Mesenchymal stem cell (in vitro differentiated cells and primary cell): ENCODE measurements around the gene NIN.

Source experiments
- DNase-seq: peaks from one replicate; pipeline ENCODE4 v3.0.0-alpha.2; 2013
- H2AFZ ChIP-seq: one replicate; pipeline ENCODE4 v1.6.1; 2013; ENCODE audit warnings: low read depth, mild to moderate bottlenecking, control low read depth, inconsistent platforms, low read length, moderate library complexity
- H2AK5ac ChIP-seq: 2 replicates; pipeline ENCODE4 v1.6.1; 2013; ENCODE audit warnings: low read length, moderate library complexity, mild to moderate bottlenecking, inconsistent platforms; ENCODE audit not compliant: severe bottlenecking
- H2BK120ac ChIP-seq: one replicate; pipeline ENCODE4 v1.6.1; 2013; ENCODE audit warnings: low read depth, mild to moderate bottlenecking, inconsistent platforms, low read length, moderate library complexity
- H2BK12ac ChIP-seq, 2 experiments: one replicate each; pipeline ENCODE4 v1.6.1; 2013; ENCODE audit warnings: inconsistent platforms in 2 of 2, low read length in 2 of 2, mild to moderate bottlenecking in 2 of 2, moderate library complexity in 2 of 2, control low read depth in 1 of 2
- H2BK15ac ChIP-seq: one replicate; pipeline ENCODE4 v1.6.1; 2013; ENCODE audit warnings: mild to moderate bottlenecking, low read depth, inconsistent platforms; ENCODE audit not compliant: poor library complexity, severe bottlenecking
- H2BK5ac ChIP-seq: 2 replicates; pipeline ENCODE4 v1.6.1; 2013; ENCODE audit warnings: low read depth, mild to moderate bottlenecking, low read length, control low read depth, inconsistent platforms; ENCODE audit not compliant: poor library complexity, severe bottlenecking
- H3K14ac ChIP-seq, 2 experiments: one replicate each; pipeline ENCODE4 v1.6.1; 2013; ENCODE audit warnings: inconsistent platforms in 2 of 2, low read length in 2 of 2, control low read depth in 1 of 2, mild to moderate bottlenecking in 1 of 2, moderate library complexity in 1 of 2
- H3K18ac ChIP-seq, 2 experiments: one replicate each; pipeline ENCODE4 v1.6.1; 2013; ENCODE audit warnings: inconsistent platforms in 2 of 2, low read length in 2 of 2, control low read depth in 1 of 2, low read depth in 1 of 2, mild to moderate bottlenecking in 1 of 2
- H3K23ac ChIP-seq, 2 experiments: one replicate each; pipeline ENCODE4 v1.6.1; 2013; ENCODE audit warnings: inconsistent platforms in 2 of 2, low read length in 2 of 2, mild to moderate bottlenecking in 2 of 2, moderate library complexity in 2 of 2, control low read depth in 1 of 2
- H3K27ac ChIP-seq: 2 replicates; pipeline ENCODE4 v1.5.1; 2013; ENCODE audit warnings: mild to moderate bottlenecking, moderate library complexity, low read length, control low read depth, inconsistent platforms; ENCODE audit not compliant: poor library complexity, severe bottlenecking
- H3K27me3 ChIP-seq, 2 experiments: 2 replicates each; pipeline versions ENCODE4 v1.6.1 to v1.7.0; 2013; ENCODE audit warnings: low read length in 2 of 2, mild to moderate bottlenecking in 2 of 2, moderate library complexity in 2 of 2, control low read depth in 1 of 2, inconsistent platforms in 1 of 2; ENCODE audit not compliant: control insufficient read depth in 1 of 2, insufficient read depth in 1 of 2
- H3K36me3 ChIP-seq, 2 experiments: 2 replicates each; pipeline versions ENCODE4 v1.6.1 to v1.7.0; 2013; ENCODE audit warnings: low read length in 2 of 2, control low read depth in 1 of 2, inconsistent platforms in 1 of 2, low read depth in 1 of 2, mild to moderate bottlenecking in 1 of 2; ENCODE audit not compliant: insufficient read depth in 2 of 2, control insufficient read depth in 1 of 2
- H3K4ac ChIP-seq, 2 experiments: one replicate each; pipeline ENCODE4 v1.6.1; 2013; ENCODE audit warnings: inconsistent platforms in 2 of 2, low read length in 2 of 2, mild to moderate bottlenecking in 2 of 2, moderate library complexity in 2 of 2, control low read depth in 1 of 2, low read depth in 1 of 2
- H3K4me1 ChIP-seq: 2 replicates; pipeline ENCODE4 v1.6.1; 2013; ENCODE audit warnings: low read depth, low read length, control low read depth; ENCODE audit not compliant: control insufficient read depth, insufficient read depth
- H3K4me2 ChIP-seq: 2 replicates; pipeline ENCODE4 v1.6.1; 2013; ENCODE audit warnings: low read length, mild to moderate bottlenecking, inconsistent platforms; ENCODE audit not compliant: poor library complexity, severe bottlenecking
- H3K4me3 ChIP-seq, 2 experiments: 2 replicates each; pipeline versions ENCODE4 v1.5.1 to v1.7.0; 2013; ENCODE audit warnings: low read length in 2 of 2, mild to moderate bottlenecking in 2 of 2, control low read depth in 1 of 2, low read depth in 1 of 2; ENCODE audit not compliant: insufficient read depth in 1 of 2
- H3K79me1 ChIP-seq: replicated peaks from 2 replicates; pipeline ENCODE4 v1.6.1; 2013; ENCODE audit warnings: mild to moderate bottlenecking, control low read depth, low read length, inconsistent platforms; ENCODE audit not compliant: poor library complexity, severe bottlenecking
- H3K9ac ChIP-seq: 2 replicates; pipeline ENCODE4 v1.7.0; 2013; ENCODE audit warnings: mild to moderate bottlenecking, low read length, moderate library complexity
- H3K9me3 ChIP-seq: 2 replicates; pipeline ENCODE4 v1.7.0; 2013; ENCODE audit warnings: mild to moderate bottlenecking, low read length; ENCODE audit not compliant: control insufficient read depth
- H4K8ac ChIP-seq: one replicate; pipeline ENCODE4 v1.6.1; 2013; ENCODE audit warnings: inconsistent platforms, mild to moderate bottlenecking, low read length, moderate library complexity
- H4K91ac ChIP-seq: one replicate; pipeline ENCODE4 v1.6.1; 2013; ENCODE audit warnings: mild to moderate bottlenecking, low read length, inconsistent platforms
- WGBS: methylation state at CpG from one replicate; pipeline ENCODE4 v1.1.7; 2013; ENCODE audit warnings: mixed read lengths; 5-methylcytosine and 5-hydroxymethylcytosine counted together

NIN gene

GRCh38 chr14:50830044-50830931 lies 674 bp downstream of the NIN start:
- H2BK15ac ChIP-seq: peak overlapping the region; percentile 99
- H3K9ac ChIP-seq: peak overlapping the region; percentile 78
- peak overlapping the region; percentile 87 to 92 for H3K4me3 ChIP-seq
- no peaks in the 10 kb centered on the region for H3K27me3 ChIP-seq
- H3K4ac ChIP-seq: peak overlapping the region; percentile 77 to 86
- H3K23ac ChIP-seq: peak overlapping the region in 1 of 2 experiments; percentile 53
- peaks cover 2% of the 10 kb centered on the region for H3K4me1 ChIP-seq
- DNase-seq: peak; percentile 67
- H3K4me2 ChIP-seq: peak overlapping the region; percentile 93
- H3K36me3 ChIP-seq: peaks cover 0 to 6% of the 10 kb centered on the region in 2 experiments
- peak overlapping the region; percentile 81 for H2AFZ ChIP-seq
- H3K9me3 ChIP-seq: no peaks in the 10 kb centered on the region
- H2AK5ac ChIP-seq: no peak overlapping the region
- H3K27ac ChIP-seq: no peak overlapping the region
- peak overlapping the region in 1 of 2 experiments; percentile 83 for H2BK12ac ChIP-seq
- H3K79me1 ChIP-seq: peaks cover 15% of the 10 kb centered on the region
- peak overlapping the region; percentile 67 for H2BK120ac ChIP-seq
- peak overlapping the region; percentile 87 for H2BK5ac ChIP-seq
- peak overlapping the region; percentile 75 to 89 for H3K18ac ChIP-seq
- H4K8ac ChIP-seq: peak overlapping the region; percentile 67
- under 1% methylated on average over 71 of the region's 93 CpGs for WGBS
- H3K14ac ChIP-seq: peak overlapping the region in 1 of 2 experiments; percentile 96
- peak overlapping the region; percentile 88 for H4K91ac ChIP-seq

- Histone ChIP-seq H3K27ac (no peak overlapping the region), H2BK12ac (no peak overlapping the region), H2BK15ac (no peak overlapping the region), H3K14ac (no peak overlapping the region), H3K27me3 (no peaks in the 10 kb centered on the region), H3K36me3 (peaks cover 0 to 6% of the 10 kb centered on the region in 2 experiments), H3K4me3 (peak overlapping the region; percentile 87 to 92), H3K9me3 (no peaks in the 10 kb centered on the region), H2AFZ (no peak overlapping the region), H2AK5ac (no peak overlapping the region), H4K91ac (no peak overlapping the region), H2BK120ac (no peak overlapping the region), H3K9ac (peak overlapping the region; percentile 78), H3K4me2 (peak overlapping the region; percentile 93), H3K79me1 (peaks cover 17% of the 10 kb centered on the region), H3K4ac (peak overlapping the region; percentile 11 to 39), H3K18ac (peak overlapping the region in 1 of 2 experiments; percentile 38), H3K23ac (no peak overlapping the region), H3K4me1 (peaks cover 2% of the 10 kb centered on the region), H2BK5ac (no peak overlapping the region), H4K8ac (no peak overlapping the region)
- DNase-seq: no peak
- WGBS: 10% methylated on average over 14 of the region's 14 CpGs
Measured at GRCh38 chr14:50829489-50830043, 1.4 kb downstream of the NIN start.

GRCh38 chr14:50828721-50829488 lies 2.1 kb downstream of the NIN start:
- peaks cover 0 to 6% of the 10 kb centered on the region in 2 experiments for H3K36me3 ChIP-seq
- peak overlapping the region in 1 of 2 experiments; percentile 92 for H3K4me3 ChIP-seq
- no peak overlapping the region for H4K91ac ChIP-seq
- 40% methylated on average over 10 of the region's 10 CpGs for WGBS
- H3K14ac ChIP-seq: no peak overlapping the region
- H3K9me3 ChIP-seq: no peaks in the 10 kb centered on the region
- H2BK120ac ChIP-seq: no peak overlapping the region
- peaks cover 19% of the 10 kb centered on the region for H3K79me1 ChIP-seq
- H2BK15ac ChIP-seq: no peak overlapping the region
- H4K8ac ChIP-seq: no peak overlapping the region
- no peak overlapping the region for H2BK12ac ChIP-seq
- H3K27ac ChIP-seq: no peak overlapping the region
- H3K4me2 ChIP-seq: peak overlapping the region; percentile 36
- H3K23ac ChIP-seq: no peak overlapping the region
- no peak for DNase-seq
- no peak overlapping the region for H3K18ac ChIP-seq
- no peak overlapping the region for H3K4ac ChIP-seq
- no peaks in the 10 kb centered on the region for H3K27me3 ChIP-seq
- H2BK5ac ChIP-seq: no peak overlapping the region
- no peak overlapping the region for H2AK5ac ChIP-seq
- no peak overlapping the region for H2AFZ ChIP-seq
- H3K4me1 ChIP-seq: peaks cover 3% of the 10 kb centered on the region
- peak overlapping the region; percentile 78 for H3K9ac ChIP-seq
